HUES6 (cell line): ENCODE results near the gene DNAJB9.

Experiments used
- H3K27ac ChIP-seq: 2 replicates; pipeline ENCODE4 v1.7.0; 2013; ENCODE audit warnings: low read depth, mild to moderate bottlenecking, low read length, inconsistent platforms
- H3K27me3 ChIP-seq: 2 replicates; pipeline ENCODE4 v1.6.1; 2013; ENCODE audit warnings: low read length; ENCODE audit not compliant: control insufficient read depth, insufficient read depth
- H3K36me3 ChIP-seq: 2 replicates; pipeline ENCODE4 v1.6.1; 2013; ENCODE audit warnings: low read length; ENCODE audit not compliant: control insufficient read depth, insufficient read depth
- H3K4me1 ChIP-seq: 2 replicates; pipeline ENCODE4 v1.6.1; 2013; ENCODE audit warnings: low read length; ENCODE audit not compliant: control insufficient read depth, insufficient read depth
- H3K4me3 ChIP-seq: 2 replicates; pipeline ENCODE4 v1.5.1; 2013; ENCODE audit warnings: low read depth, low read length
- H3K9ac ChIP-seq: one replicate; pipeline ENCODE4 v1.6.1; 2013; ENCODE audit warnings: mild to moderate bottlenecking, low read length
- H3K9me3 ChIP-seq: 2 replicates; pipeline ENCODE4 v1.6.1; 2013; ENCODE audit warnings: low read depth, low read length; ENCODE audit not compliant: control insufficient read depth, insufficient read depth

DNAJB9 gene

DNA sequence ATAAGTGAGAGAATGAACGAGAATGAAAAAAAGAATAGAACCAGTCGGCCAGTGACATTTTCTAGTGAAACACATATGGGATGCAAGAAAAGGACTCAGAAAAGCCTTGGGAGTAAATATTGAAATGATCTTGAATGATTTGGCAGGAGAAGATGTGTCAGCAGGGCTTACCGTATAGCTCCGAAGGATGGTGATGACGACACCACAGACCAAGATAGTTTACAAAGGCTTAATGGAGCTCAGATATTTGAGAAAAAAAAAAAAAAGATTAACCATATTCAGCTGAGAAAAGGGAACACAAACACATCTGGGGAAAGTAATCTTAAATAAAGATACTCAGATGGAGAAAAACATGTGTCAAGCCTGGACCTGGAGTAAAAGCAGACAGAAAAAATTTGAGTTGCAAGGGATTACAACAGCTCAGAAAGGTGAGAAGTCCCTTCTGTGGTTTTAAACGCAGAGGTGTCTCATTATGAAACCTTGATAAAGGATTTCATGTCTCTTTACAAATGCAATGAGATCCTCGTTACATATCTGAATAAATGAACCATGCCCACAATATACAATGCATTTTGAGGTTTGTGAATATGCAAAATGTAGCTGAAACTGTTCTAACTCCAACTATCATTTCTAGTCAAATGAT lies 36.0 kb downstream of the DNAJB9 start:
- H3K9me3 ChIP-seq, result no peaks in the 10 kb centered on the region
- H3K4me1 ChIP-seq, result peaks cover 5% of the 10 kb centered on the region; the same call in 1 of the 2 replicates
- no peak overlapping the region for H3K27ac ChIP-seq
- no peak overlapping the region for H3K4me3 ChIP-seq
- no peak overlapping the region for H3K9ac ChIP-seq
- H3K27me3 ChIP-seq, result no peaks in the 10 kb centered on the region
- H3K36me3 ChIP-seq, result no peaks in the 10 kb centered on the region

GRCh38 chr7:108609643-108610042 lies 40.0 kb downstream of the DNAJB9 start:
- Histone ChIP-seq H3K4me3 (no peak overlapping the region), H3K27ac (no peak overlapping the region), H3K4me1 (peaks cover under 1% of the 10 kb centered on the region; the same call in 1 of the 2 replicates), H3K36me3 (no peaks in the 10 kb centered on the region), H3K9me3 (no peaks in the 10 kb centered on the region), H3K9ac (no peak overlapping the region), H3K27me3 (no peaks in the 10 kb centered on the region)

DNA sequence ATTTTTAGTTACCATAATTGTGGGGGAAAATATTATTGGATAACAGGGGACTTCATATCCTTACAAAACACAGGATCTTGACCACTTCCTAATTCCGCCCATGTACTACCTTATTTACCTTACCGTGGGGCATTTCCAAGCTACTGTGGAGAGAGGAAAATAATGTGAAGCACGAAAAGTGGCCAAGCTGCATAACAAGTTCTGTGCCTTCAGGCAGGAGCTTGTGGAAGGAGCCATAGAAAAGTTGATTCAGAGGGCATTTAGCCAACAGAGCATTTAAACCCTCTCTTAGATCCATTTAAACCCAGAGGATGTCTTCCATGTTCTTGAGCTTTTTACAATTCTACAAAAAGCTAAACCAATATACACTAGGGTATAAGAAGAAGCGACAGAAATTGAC lies 41.6 kb downstream of the DNAJB9 start:
- no peaks in the 10 kb centered on the region for H3K9me3 ChIP-seq
- no peaks in the 10 kb centered on the region for H3K27me3 ChIP-seq
- H3K9ac ChIP-seq, result no peak overlapping the region

DNA sequence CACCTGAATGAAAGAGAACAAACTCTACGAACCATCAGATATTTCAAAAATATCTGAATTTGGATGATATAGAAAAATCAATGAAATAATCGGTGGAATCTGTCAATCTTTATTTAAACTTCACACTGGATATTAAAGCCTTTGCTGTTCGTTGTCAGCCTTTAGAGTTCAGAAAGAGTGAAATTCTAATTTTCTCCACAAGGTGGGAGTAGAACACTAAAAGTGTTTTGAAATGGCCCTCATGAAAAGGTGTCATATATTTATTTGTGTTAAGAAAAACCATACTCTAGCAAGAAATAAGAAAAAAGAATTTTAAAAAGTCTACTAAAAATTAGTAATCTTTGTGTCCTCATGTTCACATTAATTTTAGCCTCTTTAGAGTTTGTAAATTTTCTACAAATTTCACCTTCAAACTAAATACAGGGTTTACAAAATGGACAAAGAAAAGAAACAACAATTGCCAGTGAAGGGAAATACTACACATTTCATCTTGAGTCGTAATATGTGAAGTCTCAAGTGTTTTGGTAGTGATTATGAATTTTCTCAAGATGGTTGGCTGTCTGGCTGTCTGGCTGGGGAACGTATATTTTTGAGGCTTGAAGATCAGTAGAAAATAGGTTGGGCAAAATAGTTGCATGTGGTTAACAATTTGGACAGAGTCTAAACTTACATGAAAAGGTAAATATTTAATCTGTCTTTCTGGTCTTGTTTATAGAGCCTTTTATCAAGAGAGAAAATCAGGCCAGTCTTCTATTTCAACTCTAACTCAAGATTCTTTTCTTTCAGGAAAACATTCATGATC lies 43.7 kb downstream of the DNAJB9 start:
- no peaks in the 10 kb centered on the region for H3K9me3 ChIP-seq
- H3K9ac ChIP-seq, result no peak overlapping the region
- no peaks in the 10 kb centered on the region for H3K27me3 ChIP-seq
- H3K36me3 ChIP-seq, result no peaks in the 10 kb centered on the region
- H3K27ac ChIP-seq, result no peak overlapping the region
- no peak overlapping the region for H3K4me3 ChIP-seq
- H3K4me1 ChIP-seq, result peaks cover 7% of the 10 kb centered on the region

More for the DNA sequence above, 41.6 kb downstream of the DNAJB9 start:
- Histone ChIP-seq H3K4me1 (peaks cover 3% of the 10 kb centered on the region; the same call in 1 of the 2 replicates), H3K36me3 (no peaks in the 10 kb centered on the region), H3K4me3 (no peak overlapping the region), H3K27ac (no peak overlapping the region)

DNA sequence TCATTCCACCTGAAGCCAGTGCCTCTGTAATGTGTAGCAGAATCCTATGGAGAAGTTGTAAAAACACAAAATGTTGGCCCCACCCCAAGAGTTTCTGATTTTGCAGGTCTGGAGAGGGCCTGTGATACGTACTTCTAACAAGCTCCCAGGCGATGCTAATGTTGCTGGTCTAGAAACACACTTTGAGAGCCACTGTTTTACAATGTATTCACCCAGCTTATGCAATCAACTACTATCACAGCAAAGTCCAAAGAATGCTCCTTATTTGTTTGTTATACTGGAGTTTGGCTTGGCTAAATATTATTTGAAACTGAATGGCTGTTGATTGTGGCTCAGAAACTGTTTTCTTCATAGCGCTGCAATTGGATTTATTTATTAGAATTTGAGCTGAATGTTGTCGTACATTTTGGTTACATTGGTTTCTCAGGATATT lies 44.3 kb downstream of the DNAJB9 start:
- no peak overlapping the region for H3K4me3 ChIP-seq
- H3K27ac ChIP-seq, result no peak overlapping the region
- no peaks in the 10 kb centered on the region for H3K9me3 ChIP-seq
- H3K4me1 ChIP-seq, result peaks cover 8% of the 10 kb centered on the region
- H3K27me3 ChIP-seq, result no peaks in the 10 kb centered on the region
- no peak overlapping the region for H3K9ac ChIP-seq
- H3K36me3 ChIP-seq, result no peaks in the 10 kb centered on the region

- Histone ChIP-seq H3K27me3 (no peaks in the 10 kb centered on the region), H3K4me1 (peaks cover 8% of the 10 kb centered on the region), H3K36me3 (no peaks in the 10 kb centered on the region), H3K9me3 (no peaks in the 10 kb centered on the region), H3K9ac (no peak overlapping the region), H3K27ac (no peak overlapping the region), H3K4me3 (no peak overlapping the region)
Observed at GRCh38 chr7:108614896-108615295, 45.2 kb downstream of the DNAJB9 start.

DNA sequence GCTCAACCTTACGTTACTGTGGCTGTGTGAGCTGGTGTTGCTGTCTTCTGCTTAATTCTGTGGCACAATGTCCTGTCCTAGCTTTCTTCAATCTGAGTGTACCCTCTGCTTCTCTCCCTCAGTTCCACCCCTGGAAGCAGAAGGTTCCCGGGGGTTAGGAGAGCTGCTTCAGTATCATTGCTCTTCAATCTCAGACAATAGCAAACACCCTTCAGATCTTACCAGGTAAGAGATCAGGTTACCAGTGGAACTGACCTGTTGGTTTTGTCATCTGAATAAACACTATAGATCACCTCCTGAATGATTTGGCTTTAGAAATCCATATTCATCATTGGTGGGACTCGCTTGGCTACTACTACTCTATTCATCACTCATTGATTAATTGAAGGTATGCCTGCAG lies 48.4 kb downstream of the DNAJB9 start:
- Histone ChIP-seq H3K27me3 (no peaks in the 10 kb centered on the region), H3K36me3 (no peaks in the 10 kb centered on the region), H3K27ac (no peak overlapping the region), H3K4me1 (peaks cover 8% of the 10 kb centered on the region), H3K9ac (no peak overlapping the region), H3K4me3 (no peak overlapping the region), H3K9me3 (no peaks in the 10 kb centered on the region)

DNA sequence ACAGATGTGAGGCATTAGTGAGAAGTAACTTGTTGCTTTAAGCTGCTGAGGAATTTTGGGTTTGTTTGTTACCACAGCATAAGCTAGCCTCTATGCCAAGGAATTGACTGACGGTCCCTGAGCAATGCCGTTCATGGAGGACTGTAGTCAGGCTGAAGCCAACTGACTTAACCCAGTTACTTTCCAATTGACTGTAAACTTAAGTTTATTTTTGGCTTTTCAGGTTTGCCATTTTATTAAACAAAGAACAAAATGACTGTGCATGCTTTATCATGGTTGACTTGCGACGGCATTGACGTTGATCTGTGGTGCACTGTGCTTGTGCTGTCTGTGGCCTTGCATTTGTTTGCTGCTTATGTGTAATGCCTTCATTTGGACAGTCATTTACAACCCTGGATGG lies 53.5 kb downstream of the DNAJB9 start:
- no peaks in the 10 kb centered on the region for H3K27me3 ChIP-seq
- no peaks in the 10 kb centered on the region for H3K9me3 ChIP-seq
- no peaks in the 10 kb centered on the region for H3K36me3 ChIP-seq
- no peak overlapping the region for H3K4me3 ChIP-seq
- no peak overlapping the region for H3K9ac ChIP-seq
- H3K27ac ChIP-seq, result no peak overlapping the region
- peaks cover 2% of the 10 kb centered on the region; the same call in 1 of the 2 replicates for H3K4me1 ChIP-seq
